ENCODE data around the gene CAMTA2. TPM values are rescaled to one million over a fixed set of nuclear protein-coding genes. Genes with fewer than 3 reads are reported as not detected.
A peak's percentile ranks its signal among the peaks of the same experiment; 100 is the strongest.

CAMTA2 gene
- total and polyA plus RNA-seq, 4 donors, result 7.8 to 17.6 (median 12.0) TPM

- no peaks in the 10 kb centered on the region for H3K9me3 ChIP-seq (ENCODE audit: control insufficient read depth in 4 of 4, low read length in 3 of 4)
- TF ChIP-seq, protein P1, sequence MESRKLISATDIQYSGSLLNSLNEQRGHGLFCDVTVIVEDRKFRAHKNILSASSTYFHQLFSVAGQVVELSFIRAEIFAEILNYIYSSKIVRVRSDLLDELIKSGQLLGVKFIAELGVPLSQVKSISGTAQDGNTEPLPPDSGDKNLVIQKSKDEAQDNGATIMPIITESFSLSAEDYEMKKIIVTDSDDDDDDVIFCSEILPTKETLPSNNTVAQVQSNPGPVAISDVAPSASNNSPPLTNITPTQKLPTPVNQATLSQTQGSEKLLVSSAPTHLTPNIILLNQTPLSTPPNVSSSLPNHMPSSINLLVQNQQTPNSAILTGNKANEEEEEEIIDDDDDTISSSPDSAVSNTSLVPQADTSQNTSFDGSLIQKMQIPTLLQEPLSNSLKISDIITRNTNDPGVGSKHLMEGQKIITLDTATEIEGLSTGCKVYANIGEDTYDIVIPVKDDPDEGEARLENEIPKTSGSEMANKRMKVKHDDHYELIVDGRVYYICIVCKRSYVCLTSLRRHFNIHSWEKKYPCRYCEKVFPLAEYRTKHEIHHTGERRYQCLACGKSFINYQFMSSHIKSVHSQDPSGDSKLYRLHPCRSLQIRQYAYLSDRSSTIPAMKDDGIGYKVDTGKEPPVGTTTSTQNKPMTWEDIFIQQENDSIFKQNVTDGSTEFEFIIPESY (IDR thresholded peaks at IDR 0.05), result no peak
- TF ChIP-seq YY1 (IDR thresholded peaks at IDR 0.05) (no peak), FOXA2 (IDR thresholded peaks at IDR 0.05) (no peak), RXRA (IDR thresholded peaks at IDR 0.05) (peak; percentile 60 to 63), FOXA1 (IDR thresholded peaks at IDR 0.05) (no peak), CTCF (IDR thresholded peaks at IDR 0.05; ENCODE audit: low read depth, low read length, missing input control) (no peak), RAD21 (IDR thresholded peaks at IDR 0.05) (peak in 1 of 2 donors; percentile 20), NR2F2 (IDR thresholded peaks at IDR 0.05) (no peak), HNF4G (IDR thresholded peaks at IDR 0.05) (no peak), HNF4A (conservative IDR thresholded peaks at IDR 0.05) (peak; percentile 62 to 74), SP1 (IDR thresholded peaks at IDR 0.05) (peak; percentile 36), TAF1 (conservative IDR thresholded peaks at IDR 0.05) (no peak), JUND (IDR thresholded peaks at IDR 0.05) (peak in 1 of 2 donors; percentile 21), EGR1 (IDR thresholded peaks at IDR 0.05; ENCODE audit: low read depth in 2 of 2) (no peak), GABPA (IDR thresholded peaks at IDR 0.05 in 1 of 2, conservative IDR thresholded peaks at IDR 0.05 in 1 of 2) (no peak), ATF3 (IDR thresholded peaks at IDR 0.05) (no peak)
- TF ChIP-seq, protein P2, sequence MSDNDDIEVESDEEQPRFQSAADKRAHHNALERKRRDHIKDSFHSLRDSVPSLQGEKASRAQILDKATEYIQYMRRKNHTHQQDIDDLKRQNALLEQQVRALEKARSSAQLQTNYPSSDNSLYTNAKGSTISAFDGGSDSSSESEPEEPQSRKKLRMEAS (IDR thresholded peaks at IDR 0.05), result no peak
- TF ChIP-seq, protein P3, sequence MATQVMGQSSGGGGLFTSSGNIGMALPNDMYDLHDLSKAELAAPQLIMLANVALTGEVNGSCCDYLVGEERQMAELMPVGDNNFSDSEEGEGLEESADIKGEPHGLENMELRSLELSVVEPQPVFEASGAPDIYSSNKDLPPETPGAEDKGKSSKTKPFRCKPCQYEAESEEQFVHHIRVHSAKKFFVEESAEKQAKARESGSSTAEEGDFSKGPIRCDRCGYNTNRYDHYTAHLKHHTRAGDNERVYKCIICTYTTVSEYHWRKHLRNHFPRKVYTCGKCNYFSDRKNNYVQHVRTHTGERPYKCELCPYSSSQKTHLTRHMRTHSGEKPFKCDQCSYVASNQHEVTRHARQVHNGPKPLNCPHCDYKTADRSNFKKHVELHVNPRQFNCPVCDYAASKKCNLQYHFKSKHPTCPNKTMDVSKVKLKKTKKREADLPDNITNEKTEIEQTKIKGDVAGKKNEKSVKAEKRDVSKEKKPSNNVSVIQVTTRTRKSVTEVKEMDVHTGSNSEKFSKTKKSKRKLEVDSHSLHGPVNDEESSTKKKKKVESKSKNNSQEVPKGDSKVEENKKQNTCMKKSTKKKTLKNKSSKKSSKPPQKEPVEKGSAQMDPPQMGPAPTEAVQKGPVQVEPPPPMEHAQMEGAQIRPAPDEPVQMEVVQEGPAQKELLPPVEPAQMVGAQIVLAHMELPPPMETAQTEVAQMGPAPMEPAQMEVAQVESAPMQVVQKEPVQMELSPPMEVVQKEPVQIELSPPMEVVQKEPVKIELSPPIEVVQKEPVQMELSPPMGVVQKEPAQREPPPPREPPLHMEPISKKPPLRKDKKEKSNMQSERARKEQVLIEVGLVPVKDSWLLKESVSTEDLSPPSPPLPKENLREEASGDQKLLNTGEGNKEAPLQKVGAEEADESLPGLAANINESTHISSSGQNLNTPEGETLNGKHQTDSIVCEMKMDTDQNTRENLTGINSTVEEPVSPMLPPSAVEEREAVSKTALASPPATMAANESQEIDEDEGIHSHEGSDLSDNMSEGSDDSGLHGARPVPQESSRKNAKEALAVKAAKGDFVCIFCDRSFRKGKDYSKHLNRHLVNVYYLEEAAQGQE (IDR thresholded peaks at IDR 0.05), result no peak
- H3K36me3 ChIP-seq (ENCODE audit: control insufficient read depth in 4 of 4, insufficient read depth in 3 of 4, low read depth in 1 of 4, low read length in 3 of 4), result peaks cover 0 to 7% (median 4%) of the 10 kb centered on the region in 4 donors
- no peak overlapping the region for H3K9ac ChIP-seq (ENCODE audit: low read depth in 1 of 2, low read length in 2 of 2)
- no peak for DNase-seq (ENCODE audit: low spot score)
- H3K27me3 ChIP-seq (ENCODE audit: control insufficient read depth in 4 of 4, insufficient read depth in 4 of 4, low read length in 3 of 4), result no peaks in the 10 kb centered on the region
- H3K4me3 ChIP-seq (ENCODE audit: low read depth in 1 of 3, low read length in 3 of 3), result no peak overlapping the region
- 32% methylated on average over 3 of the region's 3 CpGs for WGBS
- H3K27ac ChIP-seq (ENCODE audit: low read depth in 1 of 2, low read length in 2 of 2), result peak overlapping the region; percentile 32 to 34
- peaks cover 4 to 54% (median 38%) of the 10 kb centered on the region in 4 donors for H3K4me1 ChIP-seq (ENCODE audit: control insufficient read depth in 4 of 4, insufficient read depth in 4 of 4, low read length in 3 of 4)
Measured at GRCh38 chr17:4958102-4958501, 29.4 kb downstream of the CAMTA2 start.

Data from liver (tissue), 9 donors.